Measurements from ENCODE around the gene COL13A1.

The COL13A1 gene

DNA sequence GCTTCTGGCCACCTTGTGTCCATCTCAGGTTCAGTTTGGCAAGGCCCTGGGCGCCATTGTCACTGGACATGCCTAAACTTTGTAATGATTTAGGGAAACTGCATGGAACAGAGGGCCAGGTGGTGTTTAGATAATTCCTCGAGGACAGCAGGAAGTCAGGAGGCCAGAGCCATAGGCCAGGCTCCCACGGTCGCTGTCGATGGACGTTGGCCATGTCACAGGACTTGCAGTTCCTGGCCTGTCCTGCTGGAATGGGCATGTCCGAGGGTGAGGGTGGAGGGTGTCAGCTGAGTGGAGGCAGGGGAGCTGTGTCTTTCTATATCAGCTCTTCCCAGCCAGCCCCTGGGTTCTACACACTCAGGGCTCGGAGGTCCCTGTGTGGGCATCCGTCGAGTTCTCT is 143.1 kb downstream of the COL13A1 start:
- Histone ChIP-seq H3K36me3 (ENCODE audit: control insufficient read depth, insufficient read depth, low read length) (no peaks in the 10 kb centered on the region), H3K4me1 (ENCODE audit: control insufficient read depth, insufficient read depth, low read length, poor library complexity, severe bottlenecking) (no peaks in the 10 kb centered on the region), H3K4me3 (ENCODE audit: insufficient read depth, low read depth, low read length, poor library complexity, severe bottlenecking) (no peak overlapping the region), H3K27ac (ENCODE audit: insufficient read depth, low read length, poor library complexity, severe bottlenecking) (no peak overlapping the region), H3K9me3 (ENCODE audit: control insufficient read depth, low read length) (no peaks in the 10 kb centered on the region), H3K27me3 (replicated peaks; ENCODE audit: control insufficient read depth, insufficient read depth, low read length, poor library complexity, severe bottlenecking) (no peaks in the 10 kb centered on the region)
- DNase-seq, result no peak

DNA sequence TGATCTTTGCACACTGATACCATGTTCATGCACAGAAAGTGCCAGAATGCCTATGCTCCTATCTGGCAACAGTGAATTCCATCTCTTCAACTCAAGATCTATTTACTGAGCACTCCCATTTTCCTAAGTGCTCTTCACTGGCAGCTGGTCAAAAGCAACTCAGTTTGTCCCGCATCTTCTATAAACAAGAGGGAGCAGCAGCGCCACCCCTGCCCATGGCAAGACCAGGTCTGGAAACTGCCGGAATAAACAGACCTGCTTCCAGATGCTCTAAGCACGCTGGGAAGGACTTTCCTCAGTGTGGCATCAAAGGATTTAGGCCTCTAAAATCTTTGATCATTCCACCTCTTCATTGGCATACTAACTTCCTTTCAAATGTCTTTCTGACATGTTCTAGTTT is 146.6 kb downstream of the COL13A1 start:
- H3K4me1 ChIP-seq (ENCODE audit: control insufficient read depth, insufficient read depth, low read length, poor library complexity, severe bottlenecking), result no peaks in the 10 kb centered on the region
- H3K27ac ChIP-seq (ENCODE audit: insufficient read depth, low read length, poor library complexity, severe bottlenecking), result no peak overlapping the region
- H3K9me3 ChIP-seq (ENCODE audit: control insufficient read depth, low read length), result no peaks in the 10 kb centered on the region
- H3K4me3 ChIP-seq (ENCODE audit: insufficient read depth, low read depth, low read length, poor library complexity, severe bottlenecking), result no peak overlapping the region
- DNase-seq, result no peak
- no peaks in the 10 kb centered on the region for H3K36me3 ChIP-seq (ENCODE audit: control insufficient read depth, insufficient read depth, low read length)
- no peaks in the 10 kb centered on the region for H3K27me3 ChIP-seq (replicated peaks; ENCODE audit: control insufficient read depth, insufficient read depth, low read length, poor library complexity, severe bottlenecking)

DNA sequence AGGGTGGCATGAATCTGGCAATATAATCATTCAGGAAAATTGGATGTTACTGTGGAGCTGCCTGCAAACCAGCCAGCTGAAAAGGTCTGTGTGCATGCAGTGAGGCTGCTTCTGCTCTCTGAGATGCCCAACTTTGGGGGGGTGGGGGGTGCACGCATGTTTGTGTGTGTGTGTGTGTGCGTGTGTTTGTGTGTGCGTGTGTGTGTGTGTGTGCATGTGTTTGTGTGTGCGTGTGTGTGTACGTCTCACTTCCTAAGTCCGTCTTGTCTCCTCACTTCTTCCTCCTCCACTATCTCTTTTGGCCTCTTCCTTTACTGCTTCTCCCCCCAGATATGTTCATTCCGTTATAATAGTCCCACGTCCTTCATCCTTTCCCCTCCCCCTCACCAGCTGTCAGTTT is 148.1 kb downstream of the COL13A1 start:
- H3K4me1 ChIP-seq (ENCODE audit: control insufficient read depth, insufficient read depth, low read length, poor library complexity, severe bottlenecking), result no peaks in the 10 kb centered on the region
- H3K9me3 ChIP-seq (ENCODE audit: control insufficient read depth, low read length), result no peaks in the 10 kb centered on the region
- H3K27ac ChIP-seq (ENCODE audit: insufficient read depth, low read length, poor library complexity, severe bottlenecking), result no peak overlapping the region
- no peak overlapping the region for H3K4me3 ChIP-seq (ENCODE audit: insufficient read depth, low read depth, low read length, poor library complexity, severe bottlenecking)
- DNase-seq, result no peak
- H3K36me3 ChIP-seq (ENCODE audit: control insufficient read depth, insufficient read depth, low read length), result no peaks in the 10 kb centered on the region
- no peaks in the 10 kb centered on the region for H3K27me3 ChIP-seq (replicated peaks; ENCODE audit: control insufficient read depth, insufficient read depth, low read length, poor library complexity, severe bottlenecking)

DNA sequence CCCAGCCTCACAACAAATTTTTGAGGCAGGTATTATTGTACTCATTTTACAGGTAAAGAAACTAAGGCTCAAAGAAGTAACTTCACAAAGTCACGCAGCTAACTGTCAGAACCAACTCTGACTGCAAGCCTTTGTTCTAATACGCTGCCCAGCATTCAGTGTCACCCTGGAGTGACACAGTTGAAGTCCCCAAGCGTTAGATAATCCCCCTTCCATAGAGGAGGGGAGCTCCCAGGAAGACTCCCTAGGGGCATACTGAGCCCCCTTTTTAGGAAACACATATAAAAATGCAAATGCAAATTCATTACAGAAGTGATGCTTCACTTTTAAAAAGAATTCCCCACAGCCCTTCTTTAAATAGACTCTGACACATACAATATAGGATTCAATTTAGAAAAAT is 150.0 kb downstream of the COL13A1 start:
- no peaks in the 10 kb centered on the region for H3K4me1 ChIP-seq (ENCODE audit: control insufficient read depth, insufficient read depth, low read length, poor library complexity, severe bottlenecking)
- H3K9me3 ChIP-seq (ENCODE audit: control insufficient read depth, low read length), result no peaks in the 10 kb centered on the region
- H3K36me3 ChIP-seq (ENCODE audit: control insufficient read depth, insufficient read depth, low read length), result no peaks in the 10 kb centered on the region
- no peak overlapping the region for H3K4me3 ChIP-seq (ENCODE audit: insufficient read depth, low read depth, low read length, poor library complexity, severe bottlenecking)
- H3K27ac ChIP-seq (ENCODE audit: insufficient read depth, low read length, poor library complexity, severe bottlenecking), result no peak overlapping the region
- no peaks in the 10 kb centered on the region for H3K27me3 ChIP-seq (replicated peaks; ENCODE audit: control insufficient read depth, insufficient read depth, low read length, poor library complexity, severe bottlenecking)
- DNase-seq, result no peak

DNA sequence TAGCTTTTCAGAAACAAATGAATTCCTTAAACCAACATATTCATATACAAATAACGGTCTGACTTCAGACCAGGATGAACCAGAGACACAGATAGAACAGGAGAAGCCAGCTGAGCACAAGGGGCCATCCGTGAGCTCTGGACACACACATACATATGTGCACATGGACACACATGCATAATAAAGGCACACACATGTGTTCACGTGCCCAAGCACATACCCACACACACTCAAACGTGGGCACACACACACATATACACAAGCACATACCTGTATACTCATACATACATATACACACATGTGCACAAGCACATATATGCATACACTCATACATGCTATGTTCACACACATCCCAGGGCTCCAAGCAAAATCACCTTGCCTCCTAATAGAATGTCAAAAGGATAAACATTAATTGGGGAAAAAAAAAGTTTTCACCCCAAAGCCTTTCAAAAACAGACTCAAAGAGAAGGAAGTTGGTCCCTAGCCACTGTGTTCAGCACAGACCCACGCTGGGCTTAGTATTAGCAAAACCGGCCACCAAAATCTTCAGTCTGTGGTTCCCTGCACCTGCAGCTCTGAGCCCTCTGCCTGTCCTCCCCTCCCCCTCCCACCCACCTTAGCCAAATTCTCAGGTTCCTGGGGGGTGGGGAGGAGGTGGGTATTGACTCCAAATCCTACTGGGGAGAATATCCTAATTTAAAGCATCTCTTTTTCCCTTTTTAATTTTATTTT is 150.5 kb downstream of the COL13A1 start:
- no peaks in the 10 kb centered on the region for H3K9me3 ChIP-seq (ENCODE audit: control insufficient read depth, low read length)
- no peaks in the 10 kb centered on the region for H3K4me1 ChIP-seq (ENCODE audit: control insufficient read depth, insufficient read depth, low read length, poor library complexity, severe bottlenecking)
- H3K27me3 ChIP-seq (replicated peaks; ENCODE audit: control insufficient read depth, insufficient read depth, low read length, poor library complexity, severe bottlenecking), result no peaks in the 10 kb centered on the region
- no peak overlapping the region for H3K4me3 ChIP-seq (ENCODE audit: insufficient read depth, low read depth, low read length, poor library complexity, severe bottlenecking)
- DNase-seq, result no peak
- no peak overlapping the region for H3K27ac ChIP-seq (ENCODE audit: insufficient read depth, low read length, poor library complexity, severe bottlenecking)
- no peaks in the 10 kb centered on the region for H3K36me3 ChIP-seq (ENCODE audit: control insufficient read depth, insufficient read depth, low read length)

DNA sequence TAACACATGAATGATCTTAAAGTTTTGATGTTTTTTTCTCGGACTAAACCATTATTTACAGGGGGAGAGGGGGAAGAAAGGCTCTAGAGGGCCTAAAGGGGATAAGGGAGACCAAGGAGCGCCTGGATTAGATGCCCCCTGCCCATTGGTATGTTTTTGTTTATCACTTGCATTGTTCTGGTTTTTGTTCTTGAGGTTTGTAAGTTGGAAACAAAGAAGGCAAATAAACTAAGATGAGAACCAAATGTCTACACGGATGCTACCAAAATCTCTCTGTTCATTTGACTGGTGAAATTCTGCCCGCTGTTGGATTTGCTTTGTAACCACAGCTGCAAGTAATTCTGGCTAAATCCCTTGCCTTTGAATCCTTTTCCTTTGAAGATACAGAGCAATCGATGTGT is 151.1 kb downstream of the COL13A1 start:
- Histone ChIP-seq H3K9me3 (ENCODE audit: control insufficient read depth, low read length) (no peaks in the 10 kb centered on the region), H3K27ac (ENCODE audit: insufficient read depth, low read length, poor library complexity, severe bottlenecking) (no peak overlapping the region), H3K36me3 (ENCODE audit: control insufficient read depth, insufficient read depth, low read length) (no peaks in the 10 kb centered on the region), H3K4me3 (ENCODE audit: insufficient read depth, low read depth, low read length, poor library complexity, severe bottlenecking) (no peak overlapping the region), H3K27me3 (replicated peaks; ENCODE audit: control insufficient read depth, insufficient read depth, low read length, poor library complexity, severe bottlenecking) (no peaks in the 10 kb centered on the region), H3K4me1 (ENCODE audit: control insufficient read depth, insufficient read depth, low read length, poor library complexity, severe bottlenecking) (no peaks in the 10 kb centered on the region)
- DNase-seq, result no peak

DNA sequence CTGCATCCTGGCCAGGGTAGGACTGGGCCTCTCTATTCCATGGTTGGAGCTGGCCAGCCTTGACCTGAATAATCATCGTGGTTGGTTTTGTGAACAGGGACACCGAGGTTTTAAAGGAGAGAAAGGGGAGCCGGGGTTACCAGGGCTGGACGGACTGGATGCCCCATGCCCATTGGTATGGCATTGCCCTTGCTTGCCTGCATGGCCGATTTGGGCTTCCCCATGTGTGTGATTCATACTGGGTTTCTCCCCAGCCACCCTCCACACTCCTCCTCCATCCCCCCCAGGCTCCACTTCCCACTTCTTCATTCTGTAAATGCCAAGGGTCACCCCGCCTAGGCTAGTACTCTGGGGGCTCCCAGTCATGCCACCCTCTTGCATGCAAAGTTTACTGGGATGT is 152.1 kb downstream of the COL13A1 start:
- no peak for DNase-seq
- Histone ChIP-seq H3K4me3 (ENCODE audit: insufficient read depth, low read depth, low read length, poor library complexity, severe bottlenecking) (no peak overlapping the region), H3K36me3 (ENCODE audit: control insufficient read depth, insufficient read depth, low read length) (no peaks in the 10 kb centered on the region), H3K27me3 (replicated peaks; ENCODE audit: control insufficient read depth, insufficient read depth, low read length, poor library complexity, severe bottlenecking) (no peaks in the 10 kb centered on the region), H3K27ac (ENCODE audit: insufficient read depth, low read length, poor library complexity, severe bottlenecking) (no peak overlapping the region), H3K9me3 (ENCODE audit: control insufficient read depth, low read length) (no peaks in the 10 kb centered on the region), H3K4me1 (ENCODE audit: control insufficient read depth, insufficient read depth, low read length, poor library complexity, severe bottlenecking) (no peaks in the 10 kb centered on the region)

DNA sequence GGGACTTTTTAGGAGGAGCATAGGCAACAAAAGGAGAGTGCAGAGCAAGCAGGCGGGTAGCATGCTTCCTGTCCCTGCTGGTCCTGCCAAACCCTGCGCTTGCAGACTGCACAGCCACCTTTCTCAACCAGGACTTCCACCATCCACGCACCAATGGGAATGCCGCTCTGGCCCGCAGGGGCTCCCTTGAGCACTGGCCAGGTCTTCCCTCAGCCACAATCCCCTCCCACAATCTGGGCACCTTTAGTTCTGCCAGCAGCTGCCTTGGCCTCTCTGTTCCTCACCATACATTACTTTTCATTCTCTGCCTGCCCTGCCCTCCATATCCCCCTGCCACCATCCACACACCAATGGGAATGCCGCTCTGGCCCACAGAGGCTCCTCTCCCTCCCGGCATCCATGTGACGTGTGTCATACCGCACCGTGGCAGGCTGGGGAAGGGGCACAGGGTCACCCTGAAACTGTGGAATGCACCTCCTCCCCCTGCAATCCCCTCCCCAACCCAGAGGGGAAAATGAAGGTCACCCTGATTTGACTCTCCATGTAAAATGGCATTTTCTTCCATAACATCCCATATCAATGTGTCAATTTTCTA is 153.6 kb downstream of the COL13A1 start:
- DNase-seq, result no peak
- Histone ChIP-seq H3K36me3 (ENCODE audit: control insufficient read depth, insufficient read depth, low read length) (no peaks in the 10 kb centered on the region), H3K9me3 (ENCODE audit: control insufficient read depth, low read length) (no peaks in the 10 kb centered on the region), H3K4me3 (ENCODE audit: insufficient read depth, low read depth, low read length, poor library complexity, severe bottlenecking) (no peak overlapping the region), H3K27ac (ENCODE audit: insufficient read depth, low read length, poor library complexity, severe bottlenecking) (no peak overlapping the region), H3K4me1 (ENCODE audit: control insufficient read depth, insufficient read depth, low read length, poor library complexity, severe bottlenecking) (no peaks in the 10 kb centered on the region), H3K27me3 (replicated peaks; ENCODE audit: control insufficient read depth, insufficient read depth, low read length, poor library complexity, severe bottlenecking) (no peaks in the 10 kb centered on the region)

DNA sequence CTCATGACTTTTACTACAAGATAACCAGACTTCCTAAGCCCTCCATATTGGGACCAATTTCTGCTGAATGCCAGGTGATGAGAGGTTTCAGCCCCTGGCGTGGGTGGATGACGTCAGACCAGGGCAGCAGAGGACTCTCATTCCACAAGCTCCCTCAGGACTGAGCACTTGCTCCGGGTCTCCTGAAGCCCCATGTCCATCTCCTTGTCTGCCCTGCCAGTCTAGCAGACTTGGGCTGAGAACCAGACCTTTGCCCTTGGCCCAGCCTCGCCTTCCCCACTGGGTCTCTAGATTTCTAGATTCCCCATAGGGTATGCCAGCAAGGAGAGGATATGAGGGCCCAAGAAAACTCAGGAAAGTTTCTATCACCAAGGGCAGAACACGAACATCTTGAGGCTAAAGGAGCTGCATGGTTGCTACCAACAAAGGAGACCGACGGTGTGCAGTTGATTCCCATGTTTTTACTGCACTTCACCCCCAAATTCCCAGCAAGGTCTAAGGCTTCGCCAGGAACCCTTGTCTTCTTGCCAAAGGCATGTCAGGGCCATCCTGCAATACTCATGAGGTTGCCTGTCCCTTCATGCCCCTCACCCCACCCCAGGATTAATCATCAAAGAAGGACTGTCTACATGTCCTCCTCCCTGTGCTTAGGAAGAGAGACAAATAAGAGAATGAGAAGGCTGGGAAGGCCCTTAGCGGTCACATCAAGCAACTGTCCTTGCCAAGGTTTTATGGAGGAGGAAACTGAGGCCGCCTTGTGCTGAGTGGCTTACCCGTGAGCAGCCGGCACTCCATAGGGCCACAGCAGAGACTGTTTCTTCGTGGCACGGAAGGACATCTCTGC is 154.4 kb downstream of the COL13A1 start:
- H3K27ac ChIP-seq (ENCODE audit: insufficient read depth, low read length, poor library complexity, severe bottlenecking), result no peak overlapping the region
- H3K4me1 ChIP-seq (ENCODE audit: control insufficient read depth, insufficient read depth, low read length, poor library complexity, severe bottlenecking), result no peaks in the 10 kb centered on the region

DNA sequence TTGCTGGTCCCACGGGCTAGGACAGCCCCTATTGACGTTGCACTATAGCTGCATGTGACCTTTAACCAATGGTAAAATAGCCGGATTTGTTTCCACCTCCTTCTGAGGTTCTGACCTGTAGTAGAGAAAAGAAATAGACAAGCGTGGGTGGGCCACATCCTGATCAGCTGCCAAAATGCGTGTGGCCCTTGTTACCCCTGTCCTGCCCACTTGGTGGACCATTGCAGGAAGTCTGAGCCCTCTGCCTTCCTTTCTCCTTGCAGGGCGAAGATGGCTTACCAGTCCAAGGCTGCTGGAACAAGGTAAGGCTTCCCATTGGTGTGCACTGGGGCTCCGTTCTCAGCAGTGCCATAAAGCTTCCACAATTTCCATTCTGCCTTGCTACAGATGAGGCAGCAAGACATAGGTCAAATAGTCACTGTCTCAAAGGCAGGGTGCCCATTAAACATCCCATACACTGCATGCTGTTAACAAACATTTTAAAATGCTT is 155.1 kb downstream of the COL13A1 start:
- H3K27me3 ChIP-seq (replicated peaks; ENCODE audit: control insufficient read depth, insufficient read depth, low read length, poor library complexity, severe bottlenecking), result no peaks in the 10 kb centered on the region
- no peaks in the 10 kb centered on the region for H3K9me3 ChIP-seq (ENCODE audit: control insufficient read depth, low read length)
- no peak overlapping the region for H3K4me3 ChIP-seq (ENCODE audit: insufficient read depth, low read depth, low read length, poor library complexity, severe bottlenecking)
- H3K36me3 ChIP-seq (ENCODE audit: control insufficient read depth, insufficient read depth, low read length), result no peaks in the 10 kb centered on the region
- no peak overlapping the region for H3K27ac ChIP-seq (ENCODE audit: insufficient read depth, low read length, poor library complexity, severe bottlenecking)
- no peak for DNase-seq
- H3K4me1 ChIP-seq (ENCODE audit: control insufficient read depth, insufficient read depth, low read length, poor library complexity, severe bottlenecking), result no peaks in the 10 kb centered on the region

More for the DNA sequence above, 154.4 kb downstream of the COL13A1 start:
- Histone ChIP-seq H3K4me3 (ENCODE audit: insufficient read depth, low read depth, low read length, poor library complexity, severe bottlenecking) (no peak overlapping the region), H3K36me3 (ENCODE audit: control insufficient read depth, insufficient read depth, low read length) (no peaks in the 10 kb centered on the region), H3K27me3 (replicated peaks; ENCODE audit: control insufficient read depth, insufficient read depth, low read length, poor library complexity, severe bottlenecking) (no peaks in the 10 kb centered on the region), H3K9me3 (ENCODE audit: control insufficient read depth, low read length) (no peaks in the 10 kb centered on the region)
- no peak for DNase-seq
